Fibroblast of the conjunctiva (primary cell): ENCODE measurements around the gene EPHB6.

ENCODE experiments used
- DNase-seq: peaks from one replicate; pipeline ENCODE4 v3.0.0-alpha.2; 2010; ENCODE audit warnings: low read depth

The EPHB6 gene

GRCh38 chr7:142835487-142835886 lies 19.4 kb upstream of the EPHB6 start:
- DNase-seq, result no peak

- DNase-seq, result no peak
Measured at GRCh38 chr7:142836426-142836825, 18.4 kb upstream of the EPHB6 start.

GRCh38 chr7:142838461-142839213 lies 16.2 kb upstream of the EPHB6 start:
- DNase-seq, result no peak

- DNase-seq, result no peak
Measured at GRCh38 chr7:142842251-142842766, 12.6 kb upstream of the EPHB6 start.

GRCh38 chr7:142847353-142847752 lies 7.5 kb upstream of the EPHB6 start:
- DNase-seq, result no peak

- no peak for DNase-seq
Measured at GRCh38 chr7:142851269-142851668, 3.6 kb upstream of the EPHB6 start.

GRCh38 chr7:142851919-142852318 lies 3.0 kb upstream of the EPHB6 start:
- DNase-seq, result no peak

- no peak for DNase-seq
Measured at GRCh38 chr7:142853739-142854371, 1.0 kb upstream of the EPHB6 start.

- DNase-seq, result no peak
Measured at GRCh38 chr7:142855114-142855743, 353 bp downstream of the EPHB6 start.

- peak; percentile 68 for DNase-seq
Measured at GRCh38 chr7:142855756-142856564, 1.1 kb downstream of the EPHB6 start.

- no peak for DNase-seq
Measured at GRCh38 chr7:142856565-142857245, 1.8 kb downstream of the EPHB6 start.

GRCh38 chr7:142857625-142858024 lies 2.7 kb downstream of the EPHB6 start:
- DNase-seq, result no peak

- no peak for DNase-seq
Measured at GRCh38 chr7:142859411-142859810, 4.5 kb downstream of the EPHB6 start.

GRCh38 chr7:142859829-142860228 lies 5.0 kb downstream of the EPHB6 start:
- peak; percentile 55 for DNase-seq

GRCh38 chr7:142860968-142861367 lies 6.1 kb downstream of the EPHB6 start:
- no peak for DNase-seq

GRCh38 chr7:142862351-142862750 lies 7.5 kb downstream of the EPHB6 start:
- DNase-seq, result no peak

GRCh38 chr7:142862786-142863400 lies 8.0 kb downstream of the EPHB6 start:
- no peak for DNase-seq

GRCh38 chr7:142863891-142864685 lies 9.2 kb downstream of the EPHB6 start:
- no peak for DNase-seq

- DNase-seq, result no peak
Measured at GRCh38 chr7:142864980-142865747, 10.3 kb downstream of the EPHB6 start.

- DNase-seq, result no peak
Measured at GRCh38 chr7:142865766-142866165, 10.9 kb downstream of the EPHB6 start.
